ENCODE results near the gene GALNT15.

DNA sequence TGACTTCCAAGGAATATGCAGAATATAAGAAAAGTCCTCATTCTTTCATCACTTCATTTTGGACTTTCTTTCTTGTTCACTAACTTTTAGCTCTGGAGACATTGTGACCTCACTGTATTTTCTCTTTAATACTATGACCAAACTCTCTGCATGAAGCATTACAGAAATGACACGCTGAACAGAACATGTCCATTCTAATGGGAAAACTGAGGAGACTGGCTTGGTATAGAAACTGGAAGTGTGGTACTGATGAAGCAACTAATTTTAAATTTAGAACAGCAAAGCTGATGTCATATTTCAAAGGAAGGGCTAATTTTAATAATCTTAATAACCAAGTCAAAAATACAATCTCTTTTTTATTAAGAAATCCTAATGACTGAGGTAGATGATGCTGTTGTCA lies 85.6 kb downstream of the GALNT15 start:
- no peak for TF ChIP-seq MXI1 (IDR thresholded peaks at IDR 0.05; ENCODE audit: borderline replicate concordance, low read depth, low read length)
- TF ChIP-seq CTCF (conservative IDR thresholded peaks at IDR 0.05; ENCODE audit: low read depth, low read length) = no peak
- no peak for TF ChIP-seq RAD21 (IDR thresholded peaks at IDR 0.05; ENCODE audit: low read length)
- no peak for TF ChIP-seq POLR2A (IDR thresholded peaks at IDR 0.05; ENCODE audit: low read depth, low read length)
- no peak for TF ChIP-seq SMC3 (IDR thresholded peaks at IDR 0.05; ENCODE audit: low read depth, low read length)
- TF ChIP-seq CHD1 (IDR thresholded peaks at IDR 0.05; ENCODE audit: low read depth, low read length) = no peak
- no peak for TF ChIP-seq BHLHE40 (IDR thresholded peaks at IDR 0.05; ENCODE audit: low read depth, low read length)
- TF ChIP-seq MAFK (IDR thresholded peaks at IDR 0.05; ENCODE audit: low read depth, low read length) = no peak
- no peak for TF ChIP-seq USF2 (IDR thresholded peaks at IDR 0.05; ENCODE audit: low read depth, low read length)
- TF ChIP-seq RCOR1 (IDR thresholded peaks at IDR 0.05; ENCODE audit: insufficient replicate concordance, low read length) = no peak
- no peak for TF ChIP-seq RFX5 (IDR thresholded peaks at IDR 0.05; ENCODE audit: low read depth, low read length)
- TF ChIP-seq CEBPB (IDR thresholded peaks at IDR 0.05; ENCODE audit: low read depth, low read length) = no peak
